ENCODE data around the gene MAD1L1.

MAD1L1 gene

DNA sequence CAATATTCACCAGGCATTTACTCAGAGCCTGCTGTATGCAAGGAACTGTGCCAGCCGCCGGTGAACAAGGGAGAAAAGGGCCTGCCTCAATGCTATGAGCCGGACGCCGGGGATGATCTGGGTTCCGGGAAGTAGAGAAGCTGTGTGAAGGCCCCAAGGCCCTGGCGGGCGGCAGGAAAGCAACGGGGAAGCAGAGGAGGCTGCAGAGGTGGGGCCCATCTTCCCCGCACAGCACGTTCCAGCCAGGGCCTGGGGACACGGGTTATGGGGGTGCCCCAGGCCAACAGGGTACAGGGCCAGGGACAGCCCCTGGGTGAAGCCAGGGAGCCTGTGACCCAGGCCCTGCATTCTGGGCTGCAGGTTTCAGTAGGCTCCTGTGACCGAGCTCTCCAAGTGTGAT lies 179.3 kb downstream of the MAD1L1 start:
- no peak for DNase-seq

DNA sequence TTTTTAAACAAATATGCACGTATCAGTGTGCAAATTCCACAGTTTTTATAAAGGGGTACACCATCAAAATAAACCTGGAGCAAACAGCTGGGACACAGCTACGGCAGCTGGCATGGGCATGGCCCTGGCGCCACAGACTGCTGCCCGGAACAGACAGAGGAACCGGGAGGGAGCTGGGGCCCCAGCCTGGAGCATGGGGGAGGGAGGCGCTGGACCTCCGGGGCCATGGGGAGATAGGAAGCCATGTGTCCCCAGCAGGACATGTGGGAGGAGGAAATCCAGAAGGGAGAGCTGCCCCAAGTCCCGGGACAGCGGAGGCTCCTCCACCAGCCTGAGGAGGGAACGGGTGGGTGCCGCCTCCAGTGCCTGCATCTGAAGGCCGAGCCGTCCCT lies 180.1 kb downstream of the MAD1L1 start:
- no peak for DNase-seq

DNA sequence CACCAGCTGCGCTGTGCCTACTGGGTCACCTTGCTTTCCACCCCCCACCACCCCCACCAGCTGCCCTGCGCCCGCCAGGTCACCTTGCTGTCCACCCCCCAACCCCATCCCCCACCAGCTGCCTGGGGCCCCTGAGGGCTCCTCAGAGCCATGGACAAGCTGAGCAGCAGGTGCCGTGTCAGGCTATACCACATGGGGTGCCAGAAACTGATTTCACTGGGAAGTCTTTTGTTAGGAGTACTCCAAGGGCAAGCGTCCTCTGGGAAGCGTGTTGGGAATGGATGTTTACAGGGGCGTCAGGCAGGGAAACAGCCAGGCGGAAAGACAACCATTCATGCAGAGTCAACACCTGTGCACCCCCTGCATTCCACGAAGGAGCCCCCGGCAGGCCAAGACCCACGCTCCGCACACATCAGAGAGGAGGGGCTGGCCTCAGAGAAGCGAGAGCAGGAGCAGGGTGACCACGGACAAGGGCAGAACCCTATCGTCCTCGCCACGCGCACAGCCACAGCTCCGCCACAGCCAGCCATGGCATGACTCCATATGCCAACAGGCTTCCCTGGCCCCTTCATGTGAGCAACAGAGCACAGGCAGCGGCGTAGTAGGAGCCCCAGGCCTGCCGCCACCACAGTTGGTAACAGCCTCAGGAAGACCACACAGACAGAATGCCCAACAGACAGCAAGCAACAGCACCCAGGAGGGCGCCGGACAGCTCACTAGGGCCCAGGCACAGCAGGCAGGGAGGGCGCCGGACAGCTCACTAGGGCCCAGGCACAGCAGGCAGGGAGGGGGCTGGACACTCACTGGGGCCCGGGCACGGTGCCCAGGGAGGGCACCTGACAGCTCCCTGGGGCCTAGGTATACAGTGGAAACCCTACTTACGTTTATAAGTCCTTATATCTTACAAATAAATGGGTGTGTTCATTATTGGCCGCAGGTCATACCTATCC lies 180.8 kb downstream of the MAD1L1 start:
- DNase-seq = no peak

DNA sequence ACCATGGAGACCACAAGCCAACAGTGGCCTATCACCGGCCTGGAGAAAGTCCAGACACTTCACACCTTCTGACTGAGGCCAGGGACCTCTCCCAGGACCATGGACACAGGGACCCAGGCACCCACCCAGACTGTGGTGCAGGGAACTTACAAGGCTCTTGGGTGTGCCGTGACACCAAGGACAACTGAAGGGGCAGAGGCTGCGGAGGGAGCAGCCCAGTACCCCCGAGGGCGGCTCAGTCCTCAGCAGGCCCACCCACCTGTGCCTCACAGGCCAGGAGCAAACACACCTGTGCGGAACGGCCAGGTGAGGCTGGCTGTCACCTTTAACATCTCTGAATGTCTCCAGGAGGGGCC lies 182.3 kb downstream of the MAD1L1 start:
- no peak for DNase-seq

DNA sequence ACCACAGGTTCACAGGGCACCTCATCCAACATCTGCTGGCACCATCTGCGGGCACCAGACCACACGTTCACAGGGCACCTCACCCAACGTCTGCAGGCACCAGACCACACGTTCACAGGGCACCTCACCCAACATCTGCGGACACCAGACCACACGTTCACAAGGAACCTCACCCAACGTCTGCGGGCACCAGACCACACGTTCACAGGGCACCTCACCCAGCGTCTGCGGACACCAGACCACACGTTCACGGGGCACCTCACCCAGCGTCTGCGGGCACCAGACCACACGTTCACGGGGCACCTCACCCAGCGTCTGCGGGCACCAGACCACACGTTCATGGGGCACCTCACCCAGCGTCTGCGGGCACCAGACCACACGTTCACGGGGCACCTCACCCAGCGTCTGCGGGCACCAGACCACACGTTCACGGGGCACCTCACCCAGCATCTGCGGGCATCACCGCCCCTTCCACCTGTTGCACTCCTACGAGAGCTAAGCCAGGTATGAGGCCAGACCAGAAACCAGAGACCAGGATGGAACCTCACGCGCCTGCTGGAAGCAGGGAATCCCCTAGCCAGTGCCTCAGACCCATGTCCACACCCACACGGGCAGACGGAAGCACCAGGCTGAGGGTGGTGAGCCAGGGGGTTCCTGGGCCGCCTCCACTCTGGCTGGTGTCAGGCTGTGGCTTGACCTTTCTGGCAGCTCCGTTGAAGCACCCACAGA lies 182.8 kb downstream of the MAD1L1 start:
- DNase-seq = no peak

DNA sequence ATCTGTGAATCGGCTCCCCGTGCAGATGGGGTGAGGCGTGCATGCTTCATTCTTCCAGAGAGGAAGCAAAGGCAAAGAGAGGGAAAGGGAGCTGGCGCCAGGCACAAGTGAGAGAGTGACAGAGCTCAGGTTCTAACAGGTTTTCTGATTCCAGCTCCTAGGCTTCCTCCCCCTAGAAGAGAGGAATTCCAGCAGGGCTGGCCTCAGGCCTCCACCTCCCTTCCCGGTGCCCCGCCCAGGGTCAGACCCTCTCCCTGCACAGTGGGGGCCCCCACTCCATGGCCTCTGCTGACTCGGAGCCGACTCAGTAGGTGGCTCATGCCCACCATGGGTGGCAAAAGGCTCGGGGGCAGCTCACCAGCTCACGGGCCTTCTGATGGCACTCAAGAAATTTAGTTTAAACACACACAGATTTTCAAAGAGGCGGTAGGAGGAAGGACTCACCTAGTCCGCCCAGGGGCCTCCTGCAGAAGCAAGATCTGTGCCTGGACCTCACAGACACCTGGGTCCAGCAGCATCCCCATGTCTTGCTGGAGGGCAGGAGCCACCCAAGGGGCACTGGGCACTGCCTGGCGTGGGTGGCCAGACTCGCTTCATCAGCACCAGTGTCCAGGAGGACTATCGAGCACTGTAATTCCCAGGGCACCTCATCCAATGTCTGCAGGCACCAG lies 183.5 kb downstream of the MAD1L1 start:
- no peak for DNase-seq

DNA sequence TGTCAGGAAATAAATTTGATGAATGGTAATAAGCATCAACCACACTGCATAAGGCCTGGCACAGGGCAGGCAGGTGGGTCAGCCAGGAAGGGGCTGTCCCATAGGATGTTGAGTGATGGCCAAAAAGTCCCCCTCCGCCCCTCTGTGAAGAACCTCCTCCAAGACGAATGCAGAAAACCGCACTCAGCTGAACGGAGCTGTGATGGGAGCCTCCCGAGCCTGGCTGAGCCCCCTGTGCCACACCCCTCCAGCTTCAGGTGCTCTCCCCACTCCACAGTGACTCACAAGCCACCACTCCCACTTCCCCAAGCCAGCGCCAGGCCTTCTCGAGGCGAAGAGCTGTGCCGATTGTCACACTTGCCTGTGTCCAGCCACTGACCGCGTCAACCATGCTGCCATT lies 184.2 kb downstream of the MAD1L1 start:
- no peak for DNase-seq

DNA sequence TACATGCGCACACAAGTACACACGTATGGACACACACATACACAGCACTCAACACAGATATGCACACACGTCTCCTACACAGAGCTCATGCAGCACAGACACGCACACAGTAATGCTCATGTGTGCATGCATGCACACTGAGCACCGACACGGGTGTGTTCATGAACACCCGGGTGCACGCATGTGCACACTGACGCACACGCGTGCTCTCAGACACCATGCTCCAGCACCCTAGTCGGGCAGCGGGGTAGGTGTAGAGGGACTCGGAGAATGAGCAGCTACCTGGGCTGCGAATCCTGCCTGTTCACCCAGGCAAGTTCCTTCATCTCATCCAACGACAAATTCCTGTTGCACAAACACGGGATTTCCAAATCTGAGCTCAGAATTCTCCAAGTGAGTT lies 184.7 kb downstream of the MAD1L1 start:
- DNase-seq = no peak

DNA sequence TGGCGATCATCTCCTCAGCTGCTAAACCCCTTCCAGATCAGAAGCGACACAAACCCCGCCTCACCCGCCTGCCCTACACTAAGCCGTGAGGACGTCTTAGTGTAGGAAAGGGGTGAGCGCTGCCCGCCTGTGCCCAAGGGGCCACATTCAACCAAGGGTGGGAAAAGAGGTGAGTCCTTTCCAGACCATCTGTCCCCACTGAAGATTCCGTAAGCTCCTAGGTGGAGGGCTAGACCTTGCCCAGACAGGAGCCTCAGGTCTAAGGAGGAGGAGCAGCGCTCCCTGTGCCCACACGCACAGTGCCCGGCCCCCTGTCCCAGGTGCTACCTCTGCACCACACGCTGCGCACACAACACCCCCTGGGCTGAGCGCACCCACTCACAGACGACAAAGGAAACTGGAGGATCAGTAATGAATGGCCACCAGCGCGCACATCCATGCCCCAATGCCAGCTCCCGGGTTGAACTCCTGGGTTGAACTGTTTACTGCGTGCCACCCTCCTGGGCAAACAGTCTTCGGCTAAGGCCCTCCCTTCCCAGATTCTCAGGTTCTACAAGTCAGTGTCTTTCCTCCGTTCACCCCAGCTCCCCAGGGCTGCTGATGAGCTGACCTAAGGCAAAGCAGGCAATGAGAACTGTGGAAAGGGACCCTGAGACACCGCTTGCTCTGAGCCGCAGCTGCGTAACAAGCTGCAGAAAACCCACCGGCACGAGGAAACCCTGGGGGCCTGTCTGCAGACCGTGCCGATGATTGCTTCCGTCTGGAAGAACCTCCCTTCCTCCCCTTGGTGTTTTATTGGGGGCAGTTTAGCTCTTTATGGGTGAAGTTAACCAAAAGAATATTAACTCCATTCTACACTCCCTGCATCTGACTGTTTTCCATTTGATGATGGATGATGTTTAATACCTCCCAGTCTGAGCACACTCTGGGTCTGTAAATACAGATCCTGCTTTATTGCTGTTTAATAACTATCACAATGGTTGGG lies 185.9 kb downstream of the MAD1L1 start:
- no peak for DNase-seq

DNA sequence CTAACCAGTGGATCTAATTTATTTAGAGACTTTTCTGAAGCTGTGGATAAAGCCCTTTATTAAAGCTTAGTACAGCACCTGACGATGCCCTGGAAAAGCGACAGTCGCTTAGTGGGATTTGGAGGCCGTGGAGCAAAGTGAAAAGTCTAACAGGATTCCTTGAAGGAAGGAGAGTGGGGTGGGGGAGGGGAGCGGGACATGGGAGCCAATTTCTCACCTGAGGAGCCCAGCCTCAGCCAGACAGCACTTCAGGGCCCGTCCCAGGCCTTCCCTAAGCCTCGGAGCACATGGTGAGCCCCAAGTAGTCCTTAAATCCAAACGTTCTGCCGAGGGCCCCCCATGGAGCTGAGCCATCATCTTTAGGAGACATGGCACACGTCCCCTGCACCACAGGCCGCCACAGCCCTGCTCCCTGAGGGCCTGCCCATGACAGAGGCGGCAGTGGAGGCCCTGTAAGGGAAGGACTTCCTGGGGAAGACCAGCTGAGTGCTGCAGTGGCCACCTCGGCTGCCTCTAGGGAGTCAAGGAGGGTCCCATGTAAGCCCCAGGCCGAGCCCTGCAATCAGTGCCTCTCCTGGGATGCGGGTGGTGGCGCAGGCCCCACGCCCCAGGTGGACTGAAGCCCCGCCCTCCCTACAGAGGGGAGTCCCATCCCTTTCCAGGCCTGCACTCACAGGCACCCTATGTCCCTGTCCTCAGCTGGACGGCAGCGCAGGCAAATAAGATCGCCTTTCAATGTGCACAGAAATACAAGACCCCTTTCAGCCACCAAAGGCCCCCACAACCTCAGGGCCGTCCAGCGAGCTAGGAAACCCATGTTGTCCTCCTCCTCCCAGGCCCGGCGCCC lies 187.0 kb downstream of the MAD1L1 start:
- DNase-seq = no peak

DNA sequence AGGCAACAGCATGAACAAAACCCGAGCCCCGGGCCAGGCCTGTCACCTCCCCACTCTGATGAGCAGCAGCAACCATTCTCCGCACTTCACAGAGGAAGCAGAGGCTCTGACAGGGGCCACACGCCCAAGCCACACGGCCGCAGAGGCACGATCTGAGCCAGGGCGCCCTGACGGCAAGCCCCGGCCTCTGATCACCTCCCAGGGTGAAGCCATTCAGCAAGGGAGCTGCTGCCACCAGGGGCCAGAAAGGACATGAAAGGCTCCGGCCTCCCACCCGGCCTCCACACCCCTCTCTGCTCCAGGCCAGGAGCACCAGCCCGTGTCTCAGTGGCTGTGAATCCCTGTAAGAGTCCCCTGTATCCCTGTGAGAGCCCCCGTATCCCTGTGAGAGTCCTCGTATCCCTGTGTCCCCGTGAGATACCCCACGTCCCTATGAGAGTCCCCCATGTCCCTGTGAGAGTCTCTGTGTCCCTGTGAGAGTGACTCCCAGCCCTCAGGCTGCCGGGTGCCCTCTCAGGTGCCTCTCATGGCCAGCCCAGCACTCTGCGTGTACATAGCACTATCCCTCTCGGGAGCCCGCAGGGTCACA lies 187.8 kb downstream of the MAD1L1 start:
- no peak for DNase-seq

DNA sequence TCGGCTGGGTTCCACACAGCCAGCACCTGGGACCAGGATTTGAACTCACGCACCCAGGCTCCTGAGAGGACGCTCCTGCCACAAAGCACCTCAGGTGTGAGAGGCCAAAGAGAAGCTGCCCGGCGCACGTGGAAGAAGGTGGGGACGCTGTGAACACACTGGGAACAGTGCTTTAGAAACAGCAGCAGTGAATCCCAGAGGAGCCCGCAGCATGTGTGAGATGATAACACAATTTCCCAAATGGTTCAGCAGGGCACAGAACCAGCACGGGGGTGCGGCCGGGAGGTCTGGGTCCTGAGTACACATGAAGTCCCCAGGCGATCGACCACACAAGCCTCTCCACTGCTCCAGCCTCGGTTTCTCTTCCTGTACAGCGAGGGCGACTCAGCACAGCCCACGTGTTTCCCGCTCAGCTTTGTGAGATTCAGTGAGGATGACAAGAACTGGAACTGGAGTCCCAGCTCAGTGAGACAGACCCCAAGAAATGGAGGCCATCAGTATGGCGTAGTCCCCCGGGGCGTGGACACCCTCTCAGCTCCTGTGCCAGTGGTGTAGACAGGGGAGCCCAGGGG lies 188.3 kb downstream of the MAD1L1 start:
- no peak for DNase-seq

DNA sequence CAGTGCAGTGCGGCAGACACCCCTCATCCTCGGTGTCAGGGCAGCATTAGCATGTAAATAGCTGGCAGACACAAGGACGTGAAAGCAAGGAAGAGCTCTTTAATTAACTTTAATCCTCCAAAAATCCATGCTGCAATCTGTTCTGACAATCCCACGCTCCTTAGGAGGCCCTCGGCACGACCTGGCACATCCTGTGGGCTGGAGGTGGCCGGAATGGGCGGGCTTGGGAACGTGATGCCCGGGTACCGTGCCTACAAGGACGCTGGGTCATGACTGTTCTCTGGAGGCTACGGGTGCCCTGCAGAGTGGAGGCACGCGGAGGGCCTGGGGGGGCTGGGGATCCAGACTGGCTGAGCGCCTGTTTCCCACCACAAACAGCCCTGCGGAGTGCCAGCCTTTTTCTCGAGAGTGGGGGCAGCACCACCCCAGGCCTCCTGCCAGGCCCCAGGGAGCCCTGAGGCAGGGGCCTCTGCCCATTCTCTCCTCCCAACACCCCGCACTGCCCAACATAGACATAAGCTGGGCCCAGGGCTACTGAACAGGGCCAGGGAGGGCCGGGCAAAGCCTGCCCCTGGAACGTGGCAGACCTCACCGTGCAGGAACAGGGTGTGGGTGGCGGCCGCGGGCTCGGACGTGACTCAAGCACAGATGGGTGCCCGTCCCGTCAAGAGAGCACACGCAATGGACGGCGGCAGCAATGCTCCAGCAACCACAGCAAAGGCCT lies 189.3 kb downstream of the MAD1L1 start:
- DNase-seq = no peak

DNA sequence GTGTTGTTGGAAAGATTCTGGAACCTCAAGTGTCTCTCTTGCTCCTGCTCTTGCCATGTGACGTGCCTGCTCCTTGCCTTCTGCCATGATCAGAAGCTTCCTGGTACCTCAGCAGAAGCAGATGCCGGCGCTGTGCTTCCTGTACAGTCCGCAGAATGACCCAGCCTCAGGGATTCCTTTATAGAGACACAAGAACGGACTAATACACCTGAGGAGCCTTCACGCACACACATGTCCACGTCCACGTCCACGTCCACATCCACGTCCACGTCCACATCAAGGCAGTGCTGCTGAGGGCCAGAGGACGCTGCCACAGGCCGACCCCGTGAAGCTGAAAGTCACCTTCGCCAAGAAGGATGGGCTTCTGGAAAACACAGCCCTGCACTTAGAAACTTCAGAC lies 190.1 kb downstream of the MAD1L1 start:
- DNase-seq = no peak

DNA sequence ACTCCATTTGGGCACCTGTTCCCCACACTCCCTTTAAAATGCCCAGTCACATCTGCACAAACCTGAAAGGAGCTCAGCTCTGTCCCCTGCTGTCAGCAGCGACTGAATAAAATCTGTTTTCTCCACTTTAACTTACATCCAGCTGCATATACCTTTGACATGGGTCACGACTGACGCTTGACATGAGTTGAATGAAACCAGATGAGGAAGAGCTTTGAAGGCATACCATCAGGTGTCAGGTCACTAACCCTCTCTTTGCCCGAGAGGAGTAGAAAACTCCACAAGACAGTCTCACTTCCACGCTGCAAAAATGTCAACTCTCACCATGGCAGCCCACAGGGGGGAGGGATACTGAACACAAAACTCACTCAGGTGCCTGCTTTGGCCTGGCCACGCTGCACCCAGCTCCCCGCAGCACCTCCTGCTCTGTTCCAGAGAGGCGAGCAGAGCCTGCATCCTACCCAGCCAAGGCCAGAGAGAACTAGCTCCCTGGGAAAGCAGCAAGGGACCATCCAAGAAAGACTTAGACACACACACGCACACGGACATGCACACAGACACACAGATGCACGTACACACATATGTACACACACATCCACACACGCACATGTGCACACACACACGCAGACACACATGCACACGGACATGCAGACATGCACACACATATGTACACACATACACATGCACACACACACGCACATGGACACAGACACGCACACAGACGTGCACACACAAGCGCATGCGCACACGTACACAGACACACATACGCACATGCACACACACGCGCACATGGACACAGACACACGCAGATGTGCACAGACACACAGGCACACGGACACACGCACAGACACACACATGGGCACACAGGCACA lies 191.0 kb downstream of the MAD1L1 start:
- no peak for DNase-seq

DNA sequence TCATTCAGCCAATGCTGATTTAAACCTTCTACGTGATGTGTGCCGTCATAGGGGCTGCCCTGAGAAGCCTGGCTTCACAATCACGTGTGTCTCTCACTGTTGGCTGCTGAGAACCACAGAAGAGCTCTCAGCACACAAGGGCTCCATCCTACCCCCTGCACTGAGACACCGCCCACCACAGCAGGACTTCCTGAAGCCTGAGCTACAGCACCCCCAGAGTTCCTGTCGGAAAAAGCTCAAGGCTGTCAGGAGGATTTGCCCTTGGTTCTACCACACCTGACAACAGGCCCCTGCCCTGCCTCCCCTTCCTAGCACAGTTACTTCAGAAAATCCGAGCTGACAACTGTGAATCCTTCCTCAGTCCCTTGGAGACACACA lies 191.9 kb downstream of the MAD1L1 start:
- no peak for DNase-seq

DNA sequence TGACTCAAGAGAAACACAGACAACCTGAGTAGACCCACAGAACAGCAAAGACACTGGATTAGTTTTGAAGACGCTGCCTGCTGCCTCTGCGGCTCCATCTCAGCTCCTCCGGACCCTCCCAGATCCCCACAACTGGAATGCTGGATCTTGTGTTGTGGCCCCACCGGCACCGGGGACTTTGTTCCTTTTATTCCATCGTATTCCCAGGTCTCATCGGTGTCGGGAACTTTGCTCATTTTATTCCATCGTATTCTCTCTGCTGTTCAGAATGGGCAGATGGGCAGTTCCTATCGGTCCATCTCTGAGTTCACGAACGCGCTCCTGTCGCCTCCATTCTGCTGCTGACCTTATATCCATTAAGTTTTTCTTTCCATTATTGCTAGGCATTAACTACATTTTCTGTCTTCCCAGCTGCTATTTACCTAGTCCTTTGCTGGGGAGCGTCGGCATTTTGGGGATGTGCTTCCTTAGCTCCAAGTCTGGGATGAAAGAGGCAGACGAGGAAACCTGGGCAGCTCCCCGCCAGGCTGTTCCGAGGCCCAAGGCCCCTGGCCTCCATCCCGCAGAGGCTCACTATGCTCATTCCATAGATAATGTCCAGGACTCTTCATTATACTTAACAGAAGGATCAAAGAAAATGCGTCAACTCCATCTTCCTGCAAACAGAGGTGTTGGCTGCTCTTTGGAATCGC lies 192.4 kb downstream of the MAD1L1 start:
- no peak for DNase-seq

DNA sequence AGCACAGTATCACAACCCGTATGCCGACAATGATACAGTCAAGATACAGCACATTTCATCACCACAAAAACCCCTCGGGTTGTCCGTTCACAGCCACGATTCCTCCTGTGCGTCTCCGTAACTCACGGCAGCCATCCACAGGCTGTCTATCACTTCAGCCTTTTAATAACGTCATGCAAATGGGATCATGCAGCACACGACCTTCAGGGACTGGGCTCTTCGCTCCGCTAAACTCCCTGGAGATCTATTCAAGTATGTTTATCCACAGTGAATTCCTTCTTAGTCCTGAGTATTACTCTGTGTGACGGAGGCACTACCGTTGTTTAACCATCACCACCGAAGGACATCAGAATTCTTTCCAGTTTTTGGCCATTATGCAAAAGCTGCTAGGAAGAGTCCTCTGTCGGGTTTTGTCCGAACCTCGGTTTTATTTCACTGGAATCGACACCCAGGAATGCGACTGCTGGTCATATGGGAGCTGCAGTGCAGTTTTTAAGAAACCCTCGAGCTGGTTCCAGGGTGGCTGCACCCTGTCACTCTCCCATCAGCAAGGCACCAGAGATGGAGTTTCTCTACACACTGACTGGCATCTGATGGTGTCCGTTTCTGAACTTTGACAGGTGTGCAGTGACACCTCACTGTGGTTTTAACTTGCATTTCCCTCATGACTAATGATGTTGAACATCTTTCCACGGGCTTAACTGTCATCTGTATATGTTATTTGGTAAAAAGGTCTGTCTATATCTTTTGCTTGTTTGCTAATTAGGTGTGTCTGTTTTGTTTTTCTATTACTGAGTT lies 193.6 kb downstream of the MAD1L1 start:
- DNase-seq = no peak
